ENCODE results near the gene SH3D21. TPM values are rescaled to one million over a fixed set of nuclear protein-coding genes. Genes with fewer than 3 reads are reported as not detected.

The SH3D21 gene
- total and polyA plus RNA-seq, 2 of the 8 experiments (the other 6 are each of a cell fraction or from before 2014, with no cell fraction given): 3.4 to 8.6 TPM

GRCh38 chr1:36303244-36303643, 2.9 kb upstream of the SH3D21 start (continued):
- no peak for TF ChIP-seq E2F6 (IDR thresholded peaks at IDR 0.05)
- no peak for TF ChIP-seq TAF1 (IDR thresholded peaks at IDR 0.05; ENCODE audit: low read depth, low read length)
- no peak for TF ChIP-seq NANOG (IDR thresholded peaks at IDR 0.05; ENCODE audit: insufficient read depth, low read depth, low read length, poor library complexity, severe bottlenecking)
- TF ChIP-seq JUND (IDR thresholded peaks at IDR 0.05; ENCODE audit: low read length): no peak
- no peak for TF ChIP-seq SP4 (IDR thresholded peaks at IDR 0.05; ENCODE audit: low read length)
